Caco-2 (cell line): ENCODE results near the gene APC2. TPM values are rescaled to one million over a fixed set of nuclear protein-coding genes. Genes with fewer than 3 reads are reported as not detected.

Experiments
- BruUV-seq: library from RNA; stranded (reverse); fragments of 400-500 nt; replicated peaks from 2 replicates; lab custom pipeline; 2021; lab: Mats Ljungman, UMichigan
- CTCF ChIA-PET: fragments of 300-600 bp; sonication (Branson Sonifier 250); formaldehyde crosslinking; loops from one replicate; lab custom pipeline; 2022; ENCODE audit warnings: antibody characterized with exemption; lab: Charles Lee
- POLR2A ChIA-PET: fragments of 300-600 bp; sonication (Branson Sonifier 250); formaldehyde crosslinking; loops from one replicate; lab custom pipeline; 2022; ENCODE audit warnings: antibody characterized with exemption; lab: Charles Lee
- DNase-seq, 2 experiments: peaks; one replicate each; pipeline versions ENCODE4 v3.0.0 to v3.0.0-alpha.2; 2020 to 2022
- H3K27me3 ChIP-seq: replicated peaks from 2 replicates; pipeline ENCODE4 v1.6.0; 2011; ENCODE audit warnings: low read length; ENCODE audit not compliant: control insufficient read depth, insufficient read depth
- H3K36me3 ChIP-seq: 2 replicates; pipeline ENCODE4 v1.5.1; 2011; ENCODE audit warnings: low read length; ENCODE audit not compliant: control insufficient read depth, insufficient read depth
- H3K4me1 ChIP-seq: fragments of 250-450 bp; sonication (Bioruptor Pico); 2 replicates; pipeline ENCODE4 v1.5.1; 2020; ENCODE audit warnings: mild to moderate bottlenecking
- H3K4me3 ChIP-seq: 2 replicates; pipeline ENCODE4 v1.5.1; 2011; ENCODE audit warnings: low read depth, mild to moderate bottlenecking, control low read depth, low read length
- H3K9me3 ChIP-seq: fragments of 250-450 bp; sonication (Bioruptor Pico); 2 replicates; pipeline ENCODE4 v1.5.1; 2020; ENCODE audit warnings: mild to moderate bottlenecking, moderate library complexity
- H3K27ac Mint-ChIP-seq: one replicate; pipeline ENCODE4 v1.8.0; 2022; ENCODE audit warnings: mixed read lengths; ENCODE audit not compliant: unreplicated experiment
- H3K27me3 Mint-ChIP-seq: one replicate; pipeline ENCODE4 v1.8.0; 2022; ENCODE audit warnings: mixed read lengths; ENCODE audit not compliant: insufficient read depth, unreplicated experiment
- H3K36me3 Mint-ChIP-seq: one replicate; pipeline ENCODE4 v1.8.0; 2022; ENCODE audit warnings: mild to moderate bottlenecking, mixed read lengths; ENCODE audit not compliant: insufficient read depth, unreplicated experiment
- H3K4me1 Mint-ChIP-seq: one replicate; pipeline ENCODE4 v1.8.0; 2022; ENCODE audit warnings: low read depth, mixed read lengths; ENCODE audit not compliant: unreplicated experiment
- H3K4me3 Mint-ChIP-seq: one replicate; pipeline ENCODE4 v1.8.0; 2022; ENCODE audit warnings: mild to moderate bottlenecking, moderate library complexity, mixed read lengths; ENCODE audit not compliant: unreplicated experiment
- H3K9me3 Mint-ChIP-seq: one replicate; pipeline ENCODE4 v1.8.0; 2022; ENCODE audit warnings: mixed read lengths; ENCODE audit not compliant: unreplicated experiment
- intact Hi-C: fragments of 100-400 bp; cut with micrococcal nuclease; formaldehyde crosslinking; loops from one replicate; pipeline ENCODE4 v1.10.0; 2022; ENCODE audit not compliant: unreplicated experiment
- total RNA-seq: library from RNA; stranded (reverse); gene quantifications from 2 replicates; pipeline ENCODE4 v1.2.3, GENCODE V29; 2022
- TF ChIP-seq, protein P1 (sequence below), 2 experiments: fragments of 200-600 bp in 1 of 2; IDR thresholded peaks; 1 replicate in 1 of 2; 2 replicates in 1 of 2; pipeline versions ENCODE4 v1.5.1 to v1.8.0; 2011 to 2022; ENCODE audit warnings: antibody characterized with exemption in 1 of 2, control low read depth in 1 of 2, inconsistent platforms in 1 of 2, low read depth in 1 of 2, low read length in 1 of 2, mild to moderate bottlenecking in 1 of 2, moderate library complexity in 1 of 2; ENCODE audit not compliant: insufficient read depth in 1 of 2, severe bottlenecking in 1 of 2, unreplicated experiment in 1 of 2

APC2 gene
- total RNA-seq, 1 experiment from 2014 or later: 9.5 TPM

- Mint-ChIP-seq H3K4me1 (no peaks in the 10 kb centered on the region), H3K36me3 (peaks cover 86% of the 10 kb centered on the region), H3K9me3 (no peaks in the 10 kb centered on the region), H3K27me3 (no peaks in the 10 kb centered on the region), H3K27ac (no peak overlapping the region), H3K4me3 (no peak overlapping the region)
- ChIA-PET CTCF (no interaction called here), POLR2A (no interaction called here)
- no peaks in the 10 kb centered on the region for H3K9me3 ChIP-seq
- BruUV-seq: no TSS peak
- intact Hi-C loops: no loop called here
- TF ChIP-seq, protein P1, sequence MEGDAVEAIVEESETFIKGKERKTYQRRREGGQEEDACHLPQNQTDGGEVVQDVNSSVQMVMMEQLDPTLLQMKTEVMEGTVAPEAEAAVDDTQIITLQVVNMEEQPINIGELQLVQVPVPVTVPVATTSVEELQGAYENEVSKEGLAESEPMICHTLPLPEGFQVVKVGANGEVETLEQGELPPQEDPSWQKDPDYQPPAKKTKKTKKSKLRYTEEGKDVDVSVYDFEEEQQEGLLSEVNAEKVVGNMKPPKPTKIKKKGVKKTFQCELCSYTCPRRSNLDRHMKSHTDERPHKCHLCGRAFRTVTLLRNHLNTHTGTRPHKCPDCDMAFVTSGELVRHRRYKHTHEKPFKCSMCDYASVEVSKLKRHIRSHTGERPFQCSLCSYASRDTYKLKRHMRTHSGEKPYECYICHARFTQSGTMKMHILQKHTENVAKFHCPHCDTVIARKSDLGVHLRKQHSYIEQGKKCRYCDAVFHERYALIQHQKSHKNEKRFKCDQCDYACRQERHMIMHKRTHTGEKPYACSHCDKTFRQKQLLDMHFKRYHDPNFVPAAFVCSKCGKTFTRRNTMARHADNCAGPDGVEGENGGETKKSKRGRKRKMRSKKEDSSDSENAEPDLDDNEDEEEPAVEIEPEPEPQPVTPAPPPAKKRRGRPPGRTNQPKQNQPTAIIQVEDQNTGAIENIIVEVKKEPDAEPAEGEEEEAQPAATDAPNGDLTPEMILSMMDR (IDR thresholded peaks at IDR 0.05; ENCODE audit: insufficient read depth in 1 of 2, low read depth in 1 of 2, low read length in 1 of 2, severe bottlenecking in 1 of 2, unreplicated experiment in 1 of 2): no peak
- H3K27me3 ChIP-seq: no peaks in the 10 kb centered on the region
- H3K36me3 ChIP-seq: peaks cover 5% of the 10 kb centered on the region
- H3K4me3 ChIP-seq: no peak overlapping the region
- no peak for DNase-seq
- peaks cover 17% of the 10 kb centered on the region for H3K4me1 ChIP-seq
These were observed 14.4 kb upstream of the APC2 start for GRCh38 chr19:1435378-1435989.

- no peaks in the 10 kb centered on the region for H3K27me3 ChIP-seq
- TF ChIP-seq, protein P1 (IDR thresholded peaks at IDR 0.05; ENCODE audit: insufficient read depth in 1 of 2, low read depth in 1 of 2, low read length in 1 of 2, severe bottlenecking in 1 of 2, unreplicated experiment in 1 of 2): no peak
- peaks cover 7% of the 10 kb centered on the region for H3K4me1 Mint-ChIP-seq
- CTCF ChIA-PET: interaction anchor here (0.8 kb wide), 1 partner anchor 32 kb away, joined by 3 read pairs; no protein-coding TSS in a partner anchor
- POLR2A ChIA-PET: no interaction called here
- H3K9me3 Mint-ChIP-seq: no peaks in the 10 kb centered on the region
- H3K4me3 ChIP-seq: no peak overlapping the region
- peak overlapping the region; percentile 87 for H3K4me3 Mint-ChIP-seq
- intact Hi-C loops: no loop called here
- BruUV-seq: no TSS peak
- no peaks in the 10 kb centered on the region for H3K27me3 Mint-ChIP-seq
- DNase-seq: no peak
- H3K36me3 Mint-ChIP-seq: peaks cover 89% of the 10 kb centered on the region
- peaks cover 8% of the 10 kb centered on the region for H3K36me3 ChIP-seq
- peaks cover 28% of the 10 kb centered on the region for H3K4me1 ChIP-seq
- H3K9me3 ChIP-seq: no peaks in the 10 kb centered on the region
- H3K27ac Mint-ChIP-seq: peak overlapping the region; percentile 96
These were observed 12.3 kb upstream of the APC2 start for GRCh38 chr19:1437609-1438008.

DNA sequence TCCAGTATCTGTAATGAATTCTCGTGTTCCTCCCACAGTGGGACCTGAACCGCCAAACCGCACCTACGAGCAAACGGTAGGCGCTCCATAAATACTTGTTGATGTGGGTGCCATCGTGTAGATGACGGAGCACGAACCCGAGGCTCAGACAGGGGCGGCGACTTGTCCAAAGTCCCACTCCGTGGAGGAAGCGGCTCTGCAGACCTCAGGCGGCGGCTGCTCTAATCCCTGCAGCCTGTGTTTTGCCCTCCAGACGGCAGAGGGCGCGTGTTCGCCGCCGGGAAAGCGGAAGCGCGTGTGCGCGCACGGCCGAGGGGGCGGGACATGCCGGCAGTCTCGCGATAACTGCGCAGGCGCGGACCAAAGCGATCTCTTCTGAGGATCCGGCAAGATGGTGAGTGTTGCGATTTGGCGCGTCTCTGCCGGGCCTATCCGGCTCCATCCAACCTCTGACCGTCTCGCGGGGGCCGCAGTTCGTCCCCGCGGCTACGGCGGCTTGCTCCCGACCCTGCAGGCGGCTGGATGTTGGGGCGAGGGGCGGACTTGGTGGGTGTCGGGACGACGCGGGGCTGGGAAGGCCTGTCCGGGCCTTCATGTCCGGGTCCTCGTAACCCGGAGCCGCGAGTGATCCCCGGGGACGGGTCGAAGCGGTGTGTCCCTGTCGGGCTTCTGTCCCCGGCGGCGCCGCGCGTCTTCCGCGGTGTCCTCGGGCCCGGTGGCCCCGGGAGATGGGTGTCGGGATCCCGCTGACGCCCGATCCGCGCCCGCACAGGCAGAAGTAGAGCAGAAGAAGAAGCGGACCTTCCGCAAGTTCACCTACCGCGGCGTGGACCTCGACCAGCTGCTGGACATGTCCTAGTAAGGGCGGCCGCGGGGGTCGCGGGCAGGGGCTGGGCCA, 11.6 kb upstream of the APC2 start, which contains the start of gene RPS15:
Gene RPS15 (plus strand): TSS at position 362 of the 898 bp plus-strand sequence. CDS start 30 bp downstream, at position 392.
- H3K4me1 Mint-ChIP-seq: peaks cover 10% of the 10 kb centered on the region

More for the DNA sequence above, 11.6 kb upstream of the APC2 start, which contains the start of gene RPS15:
- Mint-ChIP-seq H3K4me3 (peak within 1 kb of the TSS; percentile 87), H3K27ac (peak within 1 kb of the TSS; percentile 96), H3K36me3 (peaks cover 86% of the 10 kb centered on the region), H3K9me3 (no peaks in the 10 kb centered on the region), H3K27me3 (no peaks in the 10 kb centered on the region)
- H3K36me3 ChIP-seq: peaks cover 8% of the 10 kb centered on the region
- TF ChIP-seq, protein P1 (IDR thresholded peaks at IDR 0.05; ENCODE audit: insufficient read depth in 1 of 2, low read depth in 1 of 2, low read length in 1 of 2, severe bottlenecking in 1 of 2, unreplicated experiment in 1 of 2): peak; percentile 92 to 93
- DNase-seq: peak; percentile 93 to 94
- ChIA-PET CTCF (interaction anchor here (0.6 to 0.8 kb wide), 2 partner anchors 31 to 264 kb away, joined by 3 to 4 read pairs; no protein-coding TSS in a partner anchor), POLR2A (interaction anchor here (0.7 kb wide), 2 partner anchors 37 to 52 kb away, joined by 3 to 4 read pairs; no protein-coding TSS in a partner anchor)
- H3K27me3 ChIP-seq: no peaks in the 10 kb centered on the region
- H3K4me3 ChIP-seq: peak within 1 kb of the TSS; percentile 67
- TSS peak; percentile 65 for BruUV-seq
- intact Hi-C loops: no loop called here
- no peaks in the 10 kb centered on the region for H3K9me3 ChIP-seq
- H3K4me1 ChIP-seq: peaks cover 28% of the 10 kb centered on the region
